Measurements from ENCODE around the gene LRRC32.
"Not testable (repeated sequence)": the region's sequence is repeated elsewhere in the genome, so short reads cannot be mapped to it uniquely, and the experiment has no call there.

Gene LRRC32

DNA sequence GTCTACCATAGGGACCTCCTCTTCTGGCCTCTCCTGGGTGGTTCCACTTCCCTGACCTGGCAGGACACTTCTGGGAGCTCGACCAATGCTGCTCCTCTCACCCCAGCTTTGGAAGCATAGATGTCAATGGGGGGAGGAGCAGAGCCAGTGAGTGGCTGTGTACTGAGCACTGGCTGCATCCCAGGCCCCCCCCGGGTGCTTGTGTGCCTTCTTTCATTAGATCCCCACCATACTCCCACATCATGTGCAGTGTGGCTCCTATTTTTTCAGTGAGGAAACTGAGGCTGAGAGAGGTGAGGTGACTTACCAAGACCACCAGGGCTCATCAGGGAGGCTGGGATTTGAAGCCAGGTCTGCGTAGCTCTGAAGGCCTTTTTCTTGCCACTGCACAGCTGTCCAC lies 44.3 kb downstream of the LRRC32 start:
- no peak for FAIRE-seq

- FAIRE-seq, result no peak
These were observed 44.9 kb downstream of the LRRC32 start for GRCh38 chr11:76625472-76626186.

- no peak for FAIRE-seq
These were observed 45.8 kb downstream of the LRRC32 start for GRCh38 chr11:76624500-76625379.

DNA sequence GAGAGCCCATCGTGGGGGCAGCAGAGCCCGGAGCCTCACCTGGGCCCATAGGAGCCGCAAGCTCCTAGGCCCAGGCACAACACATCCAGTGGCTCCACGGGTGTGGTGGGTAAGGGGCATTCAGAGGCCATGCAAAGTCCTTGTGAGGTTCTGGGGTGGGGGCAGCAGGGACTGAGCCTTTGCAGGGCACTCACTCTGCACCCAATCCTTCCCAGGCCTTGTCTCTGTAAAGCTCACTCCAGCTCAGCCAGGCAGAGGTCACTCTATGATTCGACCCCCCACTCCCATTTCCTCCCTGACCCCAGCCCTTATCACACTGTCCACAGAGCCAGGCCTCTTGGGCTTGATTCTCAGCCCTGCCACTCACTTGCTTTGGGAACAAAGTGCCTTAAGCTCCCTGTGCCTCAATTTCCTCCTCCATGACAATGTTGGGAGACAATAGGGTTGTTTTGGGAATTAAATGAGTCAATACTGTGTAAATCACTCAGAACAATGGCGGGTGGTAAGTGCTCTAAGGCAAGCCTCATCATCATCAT lies 46.6 kb downstream of the LRRC32 start:
- FAIRE-seq, result no peak

DNA sequence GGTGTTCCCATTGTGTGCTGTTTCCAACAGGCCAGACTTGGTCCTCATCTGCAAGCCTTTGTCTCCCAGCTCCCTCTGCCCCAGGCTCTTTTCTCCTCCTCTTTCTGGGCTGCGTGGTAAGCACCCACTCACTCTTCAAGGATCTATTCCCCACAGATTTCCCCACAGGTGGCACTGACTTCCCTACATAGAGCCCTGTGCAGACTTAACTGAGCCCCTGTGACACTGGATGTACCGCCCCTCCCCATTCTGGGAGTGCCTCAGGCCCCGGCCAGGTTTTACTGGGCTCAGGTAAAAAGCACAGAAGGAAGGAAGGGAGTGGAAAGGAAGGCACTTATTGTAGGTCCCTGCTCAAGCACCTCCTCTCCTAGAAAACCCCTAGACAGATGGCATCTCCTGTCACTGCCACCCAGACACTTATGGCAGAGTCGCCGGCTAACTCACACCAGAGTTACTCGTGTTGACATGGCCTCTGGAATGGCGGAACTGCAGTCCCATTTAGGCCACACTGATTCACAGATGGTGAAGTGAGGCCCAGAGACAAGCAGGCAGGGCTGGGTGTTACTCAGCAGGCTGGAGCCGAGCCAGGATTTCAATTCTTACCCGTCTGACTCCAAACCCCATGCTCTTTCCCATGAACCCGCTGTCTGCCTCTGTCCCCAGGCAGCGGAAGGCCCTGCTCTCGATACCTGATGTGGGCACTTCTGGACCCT lies 47.2 kb downstream of the LRRC32 start:
- no peak for FAIRE-seq

- no peak for FAIRE-seq
These were observed 48.0 kb downstream of the LRRC32 start for GRCh38 chr11:76622493-76623094.

DNA sequence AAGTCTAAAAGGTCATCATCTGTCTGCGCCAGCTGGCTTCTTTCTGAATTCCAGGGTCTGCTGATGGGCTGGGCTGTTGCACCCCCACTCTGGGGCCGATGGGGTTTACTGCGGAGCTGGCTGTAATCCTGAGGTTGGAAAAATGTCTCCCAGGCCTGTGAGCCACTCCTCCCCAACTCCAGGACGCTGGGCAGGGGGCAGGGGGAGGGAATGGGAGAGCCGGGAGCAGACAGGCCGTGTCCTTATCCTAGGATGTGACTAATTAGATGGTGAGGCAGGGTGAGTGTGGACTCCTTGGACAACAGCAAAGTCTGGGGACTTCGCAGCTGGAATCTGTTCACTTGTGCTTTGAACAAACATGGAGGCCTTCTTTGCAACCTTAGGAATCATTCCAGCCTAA lies 48.7 kb downstream of the LRRC32 start:
- no peak for FAIRE-seq

GRCh38 chr11:76621466-76621865 lies 49.1 kb downstream of the LRRC32 start:
- no peak for FAIRE-seq

DNA sequence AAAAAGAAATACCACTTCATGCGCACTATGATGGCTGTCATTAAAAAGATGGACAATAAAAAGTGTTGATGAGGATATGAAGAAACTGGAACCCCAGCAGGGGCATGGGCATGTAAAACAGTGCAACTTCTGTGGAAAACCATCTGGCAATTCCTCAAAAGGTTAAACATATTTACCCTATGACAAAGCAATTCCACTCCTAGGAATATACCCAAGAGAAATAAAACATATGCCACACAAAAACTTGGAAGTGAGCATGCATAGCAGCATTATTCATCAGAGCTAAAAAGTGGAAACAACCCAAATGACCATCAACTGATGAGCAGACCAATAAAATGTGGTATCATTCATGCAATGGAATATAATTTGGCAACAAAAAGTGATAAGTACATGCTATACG lies 50.1 kb downstream of the LRRC32 start:
- FAIRE-seq, result no peak

DNA sequence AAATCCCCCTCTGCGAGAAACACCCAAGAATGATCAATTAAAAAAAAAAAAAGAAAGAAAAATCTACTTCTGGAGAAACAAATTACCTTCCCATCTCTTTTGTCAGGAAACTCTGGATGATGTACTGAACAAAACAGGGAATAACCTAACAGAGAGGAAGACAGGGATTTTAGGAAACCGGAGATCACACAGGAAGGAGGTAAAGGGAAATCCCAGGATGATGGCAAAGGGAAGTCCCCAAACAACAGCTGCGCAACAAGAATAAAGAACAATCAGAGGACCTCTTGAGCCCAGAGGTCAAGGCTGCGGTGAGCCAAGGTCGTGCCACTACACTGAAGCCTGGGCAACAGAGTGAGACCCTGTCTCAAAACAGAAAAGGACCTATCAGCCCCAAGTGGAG lies 50.7 kb downstream of the LRRC32 start:
- FAIRE-seq, result not testable (repeated sequence)

GRCh38 chr11:76617553-76618265 lies 52.8 kb downstream of the LRRC32 start:
- no peak for FAIRE-seq

DNA sequence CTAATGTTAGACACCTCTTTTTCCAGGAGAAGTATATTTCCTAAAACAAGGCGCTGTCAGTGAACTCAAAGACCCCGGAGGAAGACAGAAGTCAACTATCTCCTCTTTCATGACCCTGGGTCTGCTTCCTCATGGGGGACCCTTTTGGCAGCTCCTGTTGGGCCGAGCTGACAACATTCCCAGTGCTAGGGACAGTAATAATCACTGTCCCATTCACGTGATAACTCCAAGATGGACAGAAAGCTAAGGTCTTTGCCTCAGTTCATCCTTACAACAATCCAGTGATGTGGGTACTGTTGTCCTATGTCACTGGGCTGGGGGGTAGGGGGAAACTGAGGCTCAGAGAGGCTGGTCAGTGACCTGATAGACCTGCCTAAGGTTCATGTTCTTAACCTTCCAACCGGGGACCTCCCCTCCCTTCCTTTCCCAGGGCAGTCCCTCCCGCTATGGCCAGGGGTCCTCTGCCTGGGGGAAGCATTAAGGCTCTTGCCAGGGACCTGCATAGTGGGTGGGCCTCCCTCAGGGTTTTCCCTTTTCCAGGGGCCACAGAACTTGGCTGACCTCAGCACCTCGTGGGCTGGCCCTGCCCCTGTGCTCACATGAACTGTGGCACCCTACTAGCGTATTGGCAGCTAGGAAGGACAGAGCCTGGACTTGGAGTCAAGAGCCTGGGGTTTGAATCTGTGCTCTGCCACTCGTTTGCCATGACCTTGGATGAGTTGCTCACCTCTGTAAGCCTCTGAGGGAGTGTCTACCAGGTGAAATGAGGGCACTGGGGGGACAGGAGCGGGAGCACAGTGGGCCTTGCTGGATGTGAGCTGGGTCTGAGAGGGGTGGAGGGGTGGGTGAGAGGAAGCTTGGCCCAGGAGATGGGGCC lies 53.6 kb downstream of the LRRC32 start:
- FAIRE-seq, result no peak

GRCh38 chr11:76615950-76616349 lies 54.6 kb downstream of the LRRC32 start:
- no peak for FAIRE-seq

DNA sequence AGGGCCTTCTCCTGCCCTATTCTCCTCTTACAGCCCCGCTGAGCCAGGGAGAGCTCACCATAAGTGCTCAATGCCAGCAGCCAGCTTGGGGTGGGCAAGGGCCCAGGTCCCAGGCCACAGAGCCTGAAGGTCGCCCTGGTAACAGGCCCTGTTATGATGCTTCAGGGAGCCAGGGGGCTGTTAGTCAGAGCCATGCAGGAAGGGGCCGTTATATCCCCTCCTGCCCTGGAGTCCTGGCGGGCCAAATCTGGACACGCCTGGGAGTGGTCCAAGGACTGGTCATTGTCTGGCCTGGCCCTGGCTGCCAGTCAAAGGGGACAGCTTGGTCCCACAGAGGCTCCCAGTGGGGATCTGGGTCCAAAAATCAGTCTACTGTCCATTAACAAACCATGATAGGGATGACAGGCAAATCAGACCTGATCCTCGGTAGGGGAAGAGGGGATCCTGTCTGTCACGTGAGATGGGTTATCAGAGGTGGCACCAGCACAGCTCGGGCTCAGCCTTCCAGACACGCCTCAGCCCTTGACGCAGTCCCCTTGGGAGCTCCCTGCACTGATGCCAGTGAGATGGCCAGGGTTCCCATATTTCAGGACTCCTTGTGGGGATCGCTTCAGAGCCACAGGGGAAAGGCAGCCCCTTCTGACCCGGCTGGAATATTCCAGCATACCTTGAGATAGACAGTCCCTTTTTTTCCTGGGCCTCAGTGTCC lies 55.9 kb downstream of the LRRC32 start:
- no peak for FAIRE-seq

DNA sequence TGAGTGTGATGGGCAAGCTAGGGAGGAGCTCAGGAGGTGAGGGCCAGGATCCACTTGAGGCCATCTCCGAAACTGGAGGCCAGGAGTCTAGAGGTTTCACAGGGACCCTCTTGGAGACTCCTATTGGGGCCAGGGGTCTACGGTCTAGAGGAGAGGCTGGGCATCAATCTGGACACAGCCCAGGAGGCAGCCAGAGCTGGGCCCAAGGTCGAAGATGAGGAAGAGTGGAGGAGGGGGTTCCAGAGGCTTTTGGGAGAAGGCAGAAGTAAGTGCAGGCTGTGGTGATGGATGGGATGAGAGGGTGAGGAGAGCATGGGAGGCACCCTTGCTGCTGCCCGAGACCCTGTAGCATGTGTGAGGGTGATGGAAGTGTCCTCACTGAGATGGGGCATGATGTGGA lies 56.6 kb downstream of the LRRC32 start:
- no peak for FAIRE-seq

GRCh38 chr11:76612226-76612625 lies 58.3 kb downstream of the LRRC32 start:
- no peak for FAIRE-seq

DNA sequence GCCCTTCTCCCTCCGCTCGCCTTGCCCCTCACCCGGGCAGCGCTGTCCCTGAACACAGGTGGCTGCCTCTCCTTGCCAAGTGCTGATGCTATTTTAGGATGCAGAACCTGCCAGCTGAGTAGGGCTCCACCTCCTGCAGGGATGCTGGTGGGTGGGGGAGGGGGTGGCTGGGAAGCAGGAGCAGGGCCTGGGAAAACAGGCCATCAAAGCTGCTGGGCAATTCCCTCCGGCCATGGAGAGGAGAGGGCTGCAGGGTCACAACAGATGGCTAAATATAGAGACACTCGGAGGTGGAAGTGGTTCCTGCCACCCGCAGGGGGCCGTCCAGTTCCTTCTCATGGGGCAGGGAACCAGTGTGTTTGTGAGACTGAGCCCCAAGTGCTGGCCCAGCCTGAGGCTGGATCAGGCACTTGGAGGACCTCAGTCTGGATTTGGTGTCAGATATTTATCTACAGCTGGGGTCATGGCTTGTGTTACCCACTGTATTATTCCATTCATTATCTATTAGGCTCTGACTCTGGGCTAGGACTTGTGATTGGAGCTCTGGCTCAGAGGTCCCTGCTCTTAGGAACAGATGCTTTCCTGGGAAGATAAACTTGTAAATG lies 59.6 kb downstream of the LRRC32 start:
- FAIRE-seq, result no peak

GRCh38 chr11:76610371-76610770 lies 60.2 kb downstream of the LRRC32 start:
- no peak for FAIRE-seq

DNA sequence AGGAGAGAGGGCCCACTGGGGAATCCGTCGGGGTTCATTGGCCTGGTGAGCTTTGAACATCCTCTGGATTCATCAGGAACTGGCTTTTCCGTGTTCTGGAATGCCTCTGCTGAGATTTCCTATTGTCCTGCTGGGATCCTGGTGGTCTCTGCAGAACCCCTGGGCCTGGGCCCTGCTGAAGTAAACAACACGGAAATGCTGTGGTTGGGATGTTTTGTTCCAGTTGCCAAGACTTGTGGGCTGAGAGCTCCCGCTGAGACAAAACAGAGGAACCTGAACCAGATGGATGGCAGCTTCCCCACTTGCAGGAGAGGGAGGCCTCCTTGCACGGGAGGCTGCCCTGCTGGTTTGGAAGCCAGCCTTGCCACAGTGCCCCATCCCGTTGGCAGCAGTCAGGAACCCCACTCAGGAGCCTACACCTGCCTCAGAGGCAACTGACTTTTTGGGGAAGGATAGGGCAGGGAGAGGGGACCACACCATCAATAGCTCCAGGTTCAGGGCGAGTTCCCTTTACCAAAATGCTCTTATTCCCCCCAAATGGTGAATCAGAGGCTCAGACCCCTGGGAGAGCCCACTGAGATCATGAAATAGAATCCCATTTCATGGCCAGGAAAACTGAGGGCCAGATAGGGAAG lies 60.7 kb downstream of the LRRC32 start:
- no peak for FAIRE-seq

All from colon (tissue), 2 donors.